HFFc6 (cell line): ENCODE data around the gene CORO1C. TPM values are rescaled to one million over a fixed set of nuclear protein-coding genes. Genes with fewer than 3 reads are reported as not detected.
"Not testable (repeated sequence)": the region's sequence is repeated elsewhere in the genome, so short reads cannot be mapped to it uniquely, and the experiment has no call there.

Experiments used
- DNase-seq: peaks from one replicate; pipeline ENCODE4 v3.0.0-alpha.2; 2018
- H3K27ac Mint-ChIP-seq: 2 replicates; pipeline ENCODE4 v1.8.0; 2020; ENCODE audit warnings: mild to moderate bottlenecking, mixed read lengths
- H3K27me3 Mint-ChIP-seq: 2 replicates; pipeline ENCODE4 v1.8.0; 2021; ENCODE audit warnings: mild to moderate bottlenecking, moderate library complexity, mixed read lengths; ENCODE audit not compliant: insufficient read depth
- H3K36me3 Mint-ChIP-seq: 2 replicates; pipeline ENCODE4 v1.8.0; 2021; ENCODE audit warnings: low read depth, mixed read lengths
- H3K4me1 Mint-ChIP-seq: 2 replicates; pipeline ENCODE4 v1.8.0; 2020; ENCODE audit warnings: low read depth, mixed read lengths
- H3K4me3 Mint-ChIP-seq: 2 replicates; pipeline ENCODE4 v1.8.0; 2020; ENCODE audit warnings: mild to moderate bottlenecking, moderate library complexity, mixed read lengths
- H3K9me3 Mint-ChIP-seq: 2 replicates; pipeline ENCODE4 v1.8.0; 2020; ENCODE audit warnings: mild to moderate bottlenecking, mixed read lengths
- total RNA-seq, 6 experiments: library from RNA; stranded (reverse); fragmentation: NEBNext Ultra II Directional; extraction: Animal tissue kit (Norgen Biotek cat#: 25700); gene quantifications; 2 replicates in 1 of 6; 3 replicates in 5 of 6; pipeline ENCODE4 v1.2.3, GENCODE V29; 2021
- TF ChIP-seq, protein P1 (sequence below): fragments of 200-600 bp; sonication (generic); IDR thresholded peaks from 2 replicates; pipeline ENCODE4 v1.5.0; 2021; ENCODE audit warnings: antibody characterized with exemption, mild to moderate bottlenecking

The CORO1C gene
- total RNA-seq, 6 experiments from 2014 or later, result 541 to 709 (median 649) TPM

DNA sequence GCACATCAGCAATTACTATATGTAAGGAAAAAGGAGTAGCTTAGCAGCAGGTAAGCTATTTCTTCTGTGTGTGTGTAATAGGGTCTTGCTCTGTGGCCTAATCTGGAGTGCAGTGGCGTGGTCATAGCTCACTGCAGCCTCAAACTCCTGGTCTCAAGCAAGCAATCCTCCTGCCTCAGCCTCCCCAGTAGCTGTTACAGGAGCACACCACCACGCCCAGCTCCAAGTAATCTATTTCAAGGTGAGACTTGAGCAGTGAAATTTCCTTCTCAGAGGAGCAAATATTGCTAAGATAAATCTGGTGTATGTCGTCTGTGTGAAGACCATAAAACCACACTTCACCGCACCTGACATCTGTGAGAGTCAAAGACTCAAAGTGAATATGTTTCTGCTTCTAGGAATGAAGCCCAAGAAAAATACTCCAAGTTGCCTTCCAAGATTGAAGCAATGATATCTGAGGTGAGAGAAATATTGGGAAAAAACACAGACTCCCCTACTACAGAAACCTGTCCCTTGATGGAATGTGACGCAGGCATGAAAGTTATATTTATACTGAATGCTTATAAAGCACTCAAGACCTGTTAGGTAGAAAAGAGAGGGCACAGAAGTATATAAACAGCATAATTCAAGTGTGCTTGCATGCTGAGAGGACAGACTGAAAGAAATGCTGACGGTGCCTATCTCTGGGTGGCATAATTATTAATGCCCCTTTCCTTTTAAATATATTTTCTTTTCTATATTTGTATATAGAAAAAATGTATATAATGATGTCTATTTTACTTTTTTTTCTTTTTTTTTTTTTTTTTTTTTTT lies 95.1 kb downstream of the CORO1C start:
- H3K27me3 Mint-ChIP-seq, result peaks cover 51% of the 10 kb centered on the region
- peaks cover 45% of the 10 kb centered on the region for H3K4me1 Mint-ChIP-seq
- no peak for DNase-seq
- H3K27ac Mint-ChIP-seq, result peak overlapping the region; percentile 38; the same call in 1 of the 2 replicates
- H3K9me3 Mint-ChIP-seq, result peaks cover 5% of the 10 kb centered on the region; the same call in 1 of the 2 replicates
- H3K4me3 Mint-ChIP-seq, result no peak overlapping the region
- TF ChIP-seq, protein P1, sequence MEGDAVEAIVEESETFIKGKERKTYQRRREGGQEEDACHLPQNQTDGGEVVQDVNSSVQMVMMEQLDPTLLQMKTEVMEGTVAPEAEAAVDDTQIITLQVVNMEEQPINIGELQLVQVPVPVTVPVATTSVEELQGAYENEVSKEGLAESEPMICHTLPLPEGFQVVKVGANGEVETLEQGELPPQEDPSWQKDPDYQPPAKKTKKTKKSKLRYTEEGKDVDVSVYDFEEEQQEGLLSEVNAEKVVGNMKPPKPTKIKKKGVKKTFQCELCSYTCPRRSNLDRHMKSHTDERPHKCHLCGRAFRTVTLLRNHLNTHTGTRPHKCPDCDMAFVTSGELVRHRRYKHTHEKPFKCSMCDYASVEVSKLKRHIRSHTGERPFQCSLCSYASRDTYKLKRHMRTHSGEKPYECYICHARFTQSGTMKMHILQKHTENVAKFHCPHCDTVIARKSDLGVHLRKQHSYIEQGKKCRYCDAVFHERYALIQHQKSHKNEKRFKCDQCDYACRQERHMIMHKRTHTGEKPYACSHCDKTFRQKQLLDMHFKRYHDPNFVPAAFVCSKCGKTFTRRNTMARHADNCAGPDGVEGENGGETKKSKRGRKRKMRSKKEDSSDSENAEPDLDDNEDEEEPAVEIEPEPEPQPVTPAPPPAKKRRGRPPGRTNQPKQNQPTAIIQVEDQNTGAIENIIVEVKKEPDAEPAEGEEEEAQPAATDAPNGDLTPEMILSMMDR, result no peak
- peaks cover 19% of the 10 kb centered on the region for H3K36me3 Mint-ChIP-seq

DNA sequence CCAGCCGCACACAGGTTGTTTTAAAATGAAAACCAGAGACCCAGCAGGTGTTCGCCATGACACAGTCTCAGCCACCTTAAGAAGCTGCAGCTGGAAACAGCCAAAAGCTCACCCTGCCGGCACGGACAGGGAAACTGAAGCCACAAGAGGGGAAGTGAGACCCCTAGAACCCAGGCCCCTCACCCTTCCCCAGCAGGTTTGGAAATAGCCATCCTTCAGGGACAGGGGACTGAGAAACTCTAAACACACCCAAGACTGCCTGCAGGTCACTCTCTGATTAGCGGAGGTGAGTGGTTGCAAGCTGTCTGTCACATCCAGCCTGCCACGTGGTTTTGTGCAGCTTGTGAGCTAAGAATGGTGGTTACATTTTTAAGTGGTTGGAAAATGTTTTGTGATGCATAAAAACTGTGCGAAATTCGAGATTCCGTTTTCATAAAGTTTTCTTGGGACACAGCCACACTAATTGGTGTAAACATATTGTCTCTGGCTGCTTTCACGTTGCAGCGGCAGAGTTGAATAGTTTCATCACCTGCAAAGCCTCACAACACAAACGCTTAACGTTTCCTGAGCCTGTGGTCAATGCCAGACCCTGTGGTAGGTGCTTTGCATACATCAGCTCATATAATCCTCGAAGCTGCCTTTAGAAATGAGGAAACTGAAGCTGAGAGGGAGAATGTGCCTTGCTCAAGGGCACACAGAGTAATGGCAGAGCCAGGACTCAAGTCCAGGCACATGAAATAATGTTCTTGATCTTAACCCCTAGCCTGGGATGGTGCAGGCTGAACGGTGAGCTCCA lies 95.9 kb downstream of the CORO1C start:
- H3K27ac Mint-ChIP-seq, result peak overlapping the region; percentile 38; the same call in 1 of the 2 replicates
- no peak for DNase-seq
- peaks cover 5% of the 10 kb centered on the region; the same call in 1 of the 2 replicates for H3K9me3 Mint-ChIP-seq
- H3K36me3 Mint-ChIP-seq, result peaks cover 11% of the 10 kb centered on the region
- H3K4me1 Mint-ChIP-seq, result peaks cover 45% of the 10 kb centered on the region
- H3K4me3 Mint-ChIP-seq, result no peak overlapping the region
- TF ChIP-seq, protein P1, result no peak
- peaks cover 44% of the 10 kb centered on the region for H3K27me3 Mint-ChIP-seq

DNA sequence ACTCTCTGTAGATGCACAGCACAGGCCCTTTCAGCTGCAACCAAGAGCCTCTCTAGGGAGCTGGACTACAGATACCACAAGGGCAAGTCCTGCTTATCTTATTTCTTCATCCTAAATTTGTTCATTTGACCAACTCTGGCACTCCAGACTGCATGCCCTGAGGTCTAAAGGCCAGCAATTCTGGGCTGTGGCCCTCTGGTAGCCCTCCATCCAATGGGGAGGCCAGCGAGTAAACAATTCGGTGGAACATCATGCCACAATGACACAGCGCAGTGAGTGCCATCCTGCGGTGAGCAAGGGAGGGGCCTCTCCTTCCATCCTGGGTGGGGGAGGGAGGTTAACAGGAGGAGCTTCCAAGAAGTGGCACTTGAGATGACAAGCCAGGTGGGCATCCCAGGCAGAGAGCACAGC lies 97.0 kb downstream of the CORO1C start:
- TF ChIP-seq, protein P1, result no peak
- peak overlapping the region; percentile 12; the same call in 1 of the 2 replicates for H3K27ac Mint-ChIP-seq
- peaks cover 4% of the 10 kb centered on the region for H3K36me3 Mint-ChIP-seq
- no peak for DNase-seq
- no peak overlapping the region for H3K4me3 Mint-ChIP-seq
- peaks cover 3% of the 10 kb centered on the region; the same call in 1 of the 2 replicates for H3K9me3 Mint-ChIP-seq
- peaks cover 46% of the 10 kb centered on the region for H3K4me1 Mint-ChIP-seq
- H3K27me3 Mint-ChIP-seq, result peaks cover 35% of the 10 kb centered on the region

DNA sequence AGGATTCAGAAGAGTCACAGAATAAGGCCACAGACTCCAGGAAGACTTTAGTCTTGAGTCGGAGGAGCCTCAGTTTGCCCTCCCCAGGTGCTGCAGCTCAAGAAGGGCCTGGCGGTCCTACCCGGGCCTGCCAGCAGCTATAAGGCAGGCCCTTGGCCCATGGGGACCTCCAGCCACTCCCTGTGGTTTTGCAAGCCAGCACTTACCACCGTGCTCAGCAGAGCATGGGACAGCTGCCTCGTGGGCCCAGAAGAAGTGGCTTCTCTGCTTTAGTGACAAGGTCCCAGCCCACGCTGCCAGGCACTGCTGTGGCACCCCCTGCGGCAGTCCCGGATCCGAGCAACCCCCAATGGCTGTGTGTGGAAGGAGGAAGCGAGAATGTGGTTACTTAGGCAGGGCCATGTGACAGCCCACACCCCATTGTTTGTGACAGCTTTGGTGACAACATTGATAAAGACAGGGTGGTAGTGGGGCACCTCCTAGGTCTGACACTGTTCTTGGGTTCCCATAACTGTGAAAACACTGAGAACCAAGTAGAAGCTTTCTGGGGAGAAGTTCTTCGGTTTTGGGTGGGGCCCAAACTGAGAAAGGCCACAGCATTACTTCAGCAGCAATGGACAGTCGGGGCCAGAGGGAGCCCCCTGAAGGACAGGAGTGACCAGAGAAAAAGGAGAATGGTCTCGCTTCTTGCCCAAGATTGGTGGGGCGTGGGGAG lies 97.6 kb downstream of the CORO1C start, which contains the start of gene SELPLG:
Gene SELPLG (minus strand): TSS at position 361 of the 715 bp plus-strand sequence. CDS start 9,587 bp downstream, outside the sequence.
- peaks cover 29% of the 10 kb centered on the region for H3K27me3 Mint-ChIP-seq
- no peaks in the 10 kb centered on the region for H3K36me3 Mint-ChIP-seq
- no peaks in the 10 kb centered on the region for H3K9me3 Mint-ChIP-seq
- no peak for DNase-seq
- peaks cover 49% of the 10 kb centered on the region for H3K4me1 Mint-ChIP-seq
- peak within 1 kb of the TSS; percentile 18 for H3K27ac Mint-ChIP-seq
- H3K4me3 Mint-ChIP-seq, result no peak within 1 kb of the TSS
- TF ChIP-seq, protein P1, result no peak

DNA sequence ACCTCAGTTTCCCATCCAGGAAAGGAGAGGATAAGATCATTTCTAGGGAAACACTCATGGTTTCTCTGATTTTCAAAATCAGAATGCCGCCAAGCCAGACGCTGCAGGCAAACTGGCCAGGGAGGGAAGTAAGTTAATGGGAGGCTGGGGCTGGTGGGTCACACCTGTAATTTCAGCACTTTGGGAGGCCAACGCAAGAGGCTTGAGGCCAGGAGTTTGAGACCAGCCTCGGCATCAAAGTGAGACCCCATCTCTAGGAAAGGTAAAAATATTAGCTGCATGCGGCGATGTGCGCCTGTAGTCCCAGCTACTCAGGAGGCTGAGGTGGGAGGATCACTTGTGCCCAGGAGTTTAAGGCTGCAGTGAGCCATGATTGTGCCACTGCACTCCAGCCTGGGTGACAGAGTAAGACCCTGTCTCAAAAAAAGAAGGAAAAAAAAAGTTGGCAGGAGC lies 98.2 kb downstream of the CORO1C start:
- DNase-seq, result no peak
- peaks cover 55% of the 10 kb centered on the region for H3K4me1 Mint-ChIP-seq
- no peaks in the 10 kb centered on the region for H3K9me3 Mint-ChIP-seq
- TF ChIP-seq, protein P1, result no peak
- H3K27me3 Mint-ChIP-seq, result peaks cover 23% of the 10 kb centered on the region
- H3K4me3 Mint-ChIP-seq, result no peak overlapping the region
- no peak overlapping the region for H3K27ac Mint-ChIP-seq
- H3K36me3 Mint-ChIP-seq, result no peaks in the 10 kb centered on the region

GRCh38 chr12:108631261-108631660 lies 100.1 kb downstream of the CORO1C start:
- DNase-seq, H3K36me3 Mint-ChIP-seq, H3K9me3 Mint-ChIP-seq, H3K4me3 Mint-ChIP-seq: not testable (repeated sequence)
- Mint-ChIP-seq H3K4me1 (peaks cover 49% of the 10 kb centered on the region), H3K27me3 (peaks cover 14% of the 10 kb centered on the region), H3K27ac (peak overlapping the region; percentile 92)
